ENCODE results near the gene TMUB1.

Gene TMUB1

DNA sequence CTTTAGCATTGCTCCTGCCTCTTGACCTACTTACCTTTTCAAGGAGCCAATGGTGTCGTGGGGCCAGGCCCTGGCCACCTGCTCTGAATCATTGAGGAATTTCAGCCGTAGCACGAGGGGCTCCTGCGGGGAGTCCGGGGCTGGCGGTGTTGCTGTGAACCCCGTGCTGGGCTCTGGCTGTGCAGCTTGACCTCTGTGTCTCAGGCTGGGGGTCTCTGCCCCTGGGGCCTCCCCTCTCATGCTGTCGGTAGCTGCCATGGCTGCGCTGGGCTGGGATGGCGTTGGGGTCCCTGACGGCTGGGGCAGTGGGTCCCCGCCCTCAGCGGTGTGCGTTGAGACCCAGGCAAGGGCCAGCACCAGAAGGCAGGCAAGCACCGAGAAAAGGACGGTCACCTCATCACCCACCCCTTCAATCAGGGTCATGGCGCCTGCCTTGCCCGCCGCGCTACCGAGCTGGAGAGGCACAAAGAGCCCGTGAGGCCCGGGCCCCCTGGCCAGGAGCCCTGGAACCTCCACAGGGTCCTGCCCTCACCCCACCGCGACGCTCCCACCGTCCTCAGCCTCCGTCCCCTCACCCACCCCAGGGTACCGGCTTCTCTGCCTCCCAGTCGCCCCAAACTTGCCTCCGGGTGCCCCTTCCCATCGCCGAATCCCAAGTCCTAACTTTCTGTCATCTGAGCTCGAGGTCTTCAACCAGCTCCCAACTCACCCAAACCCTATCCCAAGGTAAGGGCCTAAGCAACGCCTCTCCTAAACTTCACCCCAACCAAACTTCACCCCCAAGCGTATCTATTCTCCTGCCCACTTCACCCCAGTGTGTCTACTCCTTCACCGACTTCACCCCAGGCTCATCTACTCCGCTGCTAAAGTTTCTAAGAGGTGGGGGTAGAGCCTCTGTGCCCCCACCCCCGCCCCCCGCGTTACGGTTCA lies 887 bp downstream of the TMUB1 start:
- FAIRE-seq: no peak

DNA sequence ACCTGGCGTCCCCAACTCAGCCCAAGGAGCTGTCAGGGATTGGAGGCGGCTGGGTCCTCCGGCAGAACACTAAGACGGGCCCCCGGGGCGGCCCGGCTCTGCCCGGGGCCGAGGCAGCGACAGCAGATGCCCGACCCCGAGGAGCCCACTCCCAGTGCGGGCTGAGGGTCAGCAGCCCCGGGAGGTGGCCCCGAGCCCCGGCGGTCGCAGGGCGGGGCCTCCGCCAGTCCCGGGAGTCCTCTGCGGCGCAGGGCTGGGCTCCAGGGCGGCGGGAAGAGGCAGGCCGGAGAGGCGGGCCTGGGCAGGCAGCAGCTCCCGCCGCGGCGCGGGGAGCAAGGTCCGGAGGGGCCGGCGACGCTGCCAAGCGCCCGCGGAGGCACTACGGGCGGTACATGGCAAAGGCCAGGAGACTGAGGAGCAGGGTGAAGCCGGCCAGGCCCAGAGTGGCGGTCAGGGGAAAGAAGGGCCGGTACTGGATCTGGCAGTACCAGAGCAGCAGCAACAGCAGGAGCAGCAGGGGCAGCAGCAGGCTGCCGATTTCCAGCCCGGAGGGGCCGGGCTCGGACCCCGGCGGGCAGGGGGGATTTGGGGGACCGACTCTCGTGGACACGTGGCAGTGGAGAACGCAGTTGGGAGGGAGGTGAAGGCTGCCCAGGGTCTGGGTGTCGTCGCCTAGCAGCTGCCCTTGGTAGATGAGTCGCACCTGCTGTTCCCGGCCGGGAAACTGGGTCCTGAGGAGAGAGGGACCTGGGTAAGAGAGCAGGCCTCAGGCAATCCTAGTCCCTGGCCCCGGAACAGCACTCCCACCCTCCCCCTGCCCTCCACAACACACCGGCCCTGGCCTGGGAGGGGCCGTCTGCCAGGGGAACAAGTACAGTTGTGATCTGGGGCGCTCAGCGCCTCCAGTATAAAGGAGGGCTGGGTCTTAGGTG lies 1.9 kb downstream of the TMUB1 start:
- FAIRE-seq: no peak

DNA sequence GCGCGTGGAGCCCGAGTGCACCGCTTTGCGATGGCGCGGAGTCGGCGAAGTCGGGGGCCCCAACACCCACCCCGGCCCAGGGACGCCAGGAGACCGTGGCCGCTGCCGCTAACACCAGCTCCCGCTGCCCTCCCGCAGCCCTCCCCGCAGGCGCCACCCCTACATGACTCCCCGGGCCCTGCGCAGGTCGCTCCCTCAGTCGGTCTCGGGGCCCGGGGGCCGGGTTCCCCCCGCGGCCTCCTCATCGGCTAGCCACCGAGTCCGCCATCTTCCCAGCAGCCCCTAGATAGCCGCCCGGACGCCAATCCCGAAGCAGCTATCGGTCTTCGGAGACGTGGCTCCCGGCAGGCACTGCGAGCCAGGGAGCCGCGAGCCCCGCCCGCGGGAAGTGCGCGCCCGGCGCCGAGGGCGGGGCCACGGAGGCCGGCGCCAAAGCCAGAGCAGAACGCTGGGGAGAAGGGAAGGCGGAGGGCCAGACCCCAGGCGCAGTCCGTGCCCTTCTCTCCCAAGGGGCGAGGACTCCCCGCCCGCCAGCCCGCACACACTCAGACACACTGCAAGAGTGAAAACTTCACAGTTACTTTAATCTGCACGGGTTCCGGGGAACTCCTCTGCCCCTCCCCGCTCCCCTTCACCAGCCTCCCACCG lies 2.6 kb downstream of the TMUB1 start, which contains the start of gene FASTK:
TSS of gene FASTK (minus strand) at position 288 of the 648 bp plus-strand sequence. CDS start at position 245, 43 bp downstream.
- FAIRE-seq: no peak

DNA sequence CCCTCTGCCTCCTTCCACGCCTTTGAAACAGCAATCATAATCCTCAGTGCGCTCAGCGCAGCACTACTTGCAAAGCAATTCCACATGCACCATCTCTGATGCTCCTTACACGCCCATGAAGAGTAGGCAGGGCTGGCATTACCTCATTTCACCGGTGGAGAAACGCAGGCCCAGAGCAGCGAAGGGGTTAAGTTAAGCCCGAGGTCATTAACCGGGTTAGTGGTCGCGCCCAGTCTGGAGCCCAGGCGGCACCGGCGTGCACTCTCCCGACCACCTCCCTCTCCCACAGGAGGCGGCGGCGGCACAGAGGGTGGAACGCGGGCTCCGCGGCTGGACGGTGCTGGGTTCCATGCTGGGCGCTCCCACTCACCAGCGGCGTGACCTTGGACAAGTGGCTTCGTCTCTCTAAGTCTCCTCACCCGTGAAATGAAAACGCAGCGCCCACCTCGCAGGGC lies 3.2 kb downstream of the TMUB1 start:
- FAIRE-seq: no peak

DNA sequence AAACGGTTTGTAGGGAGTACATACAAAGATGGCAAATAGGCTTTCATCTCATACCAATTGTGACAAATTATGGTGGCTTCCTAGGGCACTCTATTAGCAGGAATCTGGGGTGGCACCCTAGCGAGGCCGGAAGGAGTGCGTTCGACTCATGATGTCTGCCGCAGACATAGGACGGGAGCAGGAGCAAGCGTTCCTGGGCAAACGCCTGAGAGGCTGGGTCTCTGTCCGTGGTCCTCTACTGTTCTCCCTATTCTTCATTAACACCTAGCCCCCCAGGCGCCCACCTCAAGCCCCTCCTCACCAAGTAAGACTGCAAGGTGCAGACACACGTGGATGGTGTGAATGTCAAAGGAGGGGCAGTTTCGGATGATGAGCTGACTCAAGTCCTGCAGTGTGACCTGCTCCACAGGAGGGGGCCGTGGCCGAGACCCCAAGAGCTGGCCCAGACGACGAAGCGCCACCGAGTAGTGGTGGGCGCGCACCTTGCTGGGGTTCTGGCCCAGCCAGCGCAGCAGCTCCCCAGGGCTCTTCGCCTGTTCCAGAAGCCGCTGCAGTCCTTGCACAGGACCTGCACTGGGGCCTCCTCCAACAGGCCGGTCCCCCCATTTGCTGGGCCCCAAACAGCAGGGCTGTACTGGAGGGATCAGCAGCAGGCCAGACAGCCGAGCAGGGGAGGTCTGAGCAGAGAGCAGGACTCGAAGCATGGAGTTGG lies 3.9 kb downstream of the TMUB1 start:
- FAIRE-seq: no peak

DNA sequence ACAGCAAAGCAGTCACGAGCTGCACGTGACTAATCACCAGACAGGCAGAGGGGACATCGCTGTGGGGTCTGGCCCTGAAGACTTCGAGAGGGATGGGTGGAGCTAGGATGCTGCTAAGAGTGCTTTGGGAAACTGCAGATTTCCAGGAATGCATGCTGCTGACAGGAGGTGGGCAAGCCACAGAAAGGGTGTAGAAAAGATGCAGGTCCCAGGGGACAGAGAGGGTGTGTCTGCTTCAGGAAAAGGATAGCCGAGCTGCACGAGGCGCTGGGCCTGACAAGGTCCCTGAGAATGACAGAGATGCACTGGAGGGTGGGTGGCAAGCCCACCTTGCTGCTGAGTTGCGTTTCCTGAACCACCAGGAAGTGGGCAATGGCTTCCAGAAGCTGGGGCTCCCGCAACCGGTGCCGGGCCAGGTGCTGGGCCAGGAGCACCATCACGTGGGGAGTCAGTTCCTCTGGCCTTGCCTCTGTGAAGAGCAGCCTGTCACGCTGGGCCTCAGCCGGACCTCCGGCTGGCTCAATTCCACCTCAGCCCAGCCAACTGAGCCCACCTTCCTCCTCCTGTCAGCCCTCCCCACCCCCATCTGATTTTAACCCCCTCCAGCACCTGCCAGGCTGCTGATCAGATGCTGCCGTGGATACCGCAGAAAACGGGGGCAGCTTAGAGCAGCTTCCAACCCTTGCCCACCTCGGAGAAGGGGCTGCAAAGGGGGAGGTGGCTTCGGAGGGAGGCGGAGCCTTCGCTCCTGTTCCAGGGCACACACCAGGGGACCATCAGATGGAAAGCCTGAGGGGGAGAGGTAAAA lies 4.9 kb downstream of the TMUB1 start:
- no peak for FAIRE-seq

DNA sequence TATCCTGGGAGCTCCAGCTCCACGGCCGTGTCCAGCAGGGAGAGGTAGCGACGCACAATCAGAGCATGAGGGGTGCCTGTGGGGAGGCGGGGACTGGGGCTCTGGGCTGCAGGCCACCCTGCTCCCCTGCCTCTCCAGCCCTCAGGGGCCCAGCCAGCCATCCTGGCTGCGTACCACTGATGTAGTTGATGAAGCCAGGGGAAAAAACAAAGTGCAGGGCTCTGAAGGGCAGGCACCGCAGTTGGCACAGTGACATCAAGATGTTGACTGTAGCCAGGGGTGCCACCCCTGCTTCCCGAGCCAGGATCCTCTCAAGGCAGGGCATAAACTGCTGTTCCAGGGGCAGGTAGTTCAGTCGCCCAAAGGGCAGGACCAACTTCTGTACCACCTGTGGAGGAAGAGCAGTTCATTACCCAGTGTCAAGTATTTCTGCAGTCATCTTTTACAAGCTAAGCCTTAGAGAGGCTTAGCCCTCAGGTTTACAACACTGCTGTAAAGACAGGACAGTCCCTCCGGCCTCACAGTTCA lies 5.5 kb downstream of the TMUB1 start:
- no peak for FAIRE-seq

DNA sequence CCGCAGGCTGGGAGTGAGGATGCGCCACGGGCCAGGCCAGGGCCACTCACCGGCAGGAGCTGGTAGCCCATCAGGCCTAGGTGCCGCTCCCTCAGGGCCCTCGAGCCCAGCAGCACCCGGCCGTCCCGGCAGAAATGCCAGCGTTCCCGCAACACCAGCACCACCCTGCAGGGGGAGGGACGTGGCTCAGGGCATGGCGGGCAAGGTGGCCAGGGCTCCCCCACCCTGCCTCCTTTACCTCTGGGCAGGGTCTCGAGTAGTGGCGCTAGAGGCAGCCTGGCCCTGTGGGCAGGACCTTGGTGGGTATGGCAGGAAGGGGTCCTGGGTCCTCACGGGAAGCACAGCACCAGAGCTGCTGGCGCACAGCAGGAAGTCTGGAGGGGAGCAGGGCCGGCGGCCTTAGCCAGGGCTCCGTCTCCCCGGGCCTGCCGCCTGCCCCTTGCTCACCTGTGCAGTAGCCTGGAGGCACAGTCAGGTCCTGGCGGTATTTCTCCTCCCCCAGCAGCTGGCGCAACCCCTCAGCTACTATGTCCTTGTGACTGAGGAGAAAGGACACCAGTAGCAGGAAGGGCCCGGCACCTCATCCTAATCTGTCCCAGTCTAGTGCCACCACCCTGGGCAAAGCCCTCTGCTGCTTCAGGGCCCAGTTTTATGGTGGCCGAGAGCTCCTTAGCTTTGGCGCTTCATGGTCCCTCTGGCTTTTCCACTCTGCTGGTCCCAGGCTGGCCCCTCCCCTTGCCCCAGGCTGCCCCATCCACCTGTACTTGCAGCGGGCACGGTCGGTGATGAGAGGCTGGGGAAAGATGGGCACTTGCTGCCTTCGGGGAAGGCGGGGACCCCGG lies 6.2 kb downstream of the TMUB1 start:
- FAIRE-seq: no peak

DNA sequence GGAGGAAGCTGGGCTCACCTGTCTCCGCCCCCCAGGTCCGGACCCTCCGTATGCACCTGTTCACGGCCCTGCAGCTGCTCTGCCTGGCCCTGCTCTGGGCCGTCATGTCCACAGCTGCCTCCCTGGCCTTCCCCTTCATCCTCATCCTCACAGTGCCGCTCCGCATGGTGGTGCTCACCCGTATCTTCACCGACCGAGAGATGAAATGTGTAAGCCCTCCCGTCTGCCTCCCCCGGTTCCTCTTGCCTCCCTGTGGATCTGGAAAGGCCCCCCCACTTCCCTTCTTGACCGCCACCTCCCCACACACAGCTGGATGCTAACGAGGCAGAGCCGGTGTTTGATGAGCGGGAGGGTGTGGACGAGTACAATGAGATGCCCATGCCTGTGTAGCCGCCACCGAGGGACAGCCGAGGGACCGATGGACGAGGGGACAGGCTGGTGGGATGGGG lies 7.3 kb downstream of the TMUB1 start:
- FAIRE-seq: no peak

DNA sequence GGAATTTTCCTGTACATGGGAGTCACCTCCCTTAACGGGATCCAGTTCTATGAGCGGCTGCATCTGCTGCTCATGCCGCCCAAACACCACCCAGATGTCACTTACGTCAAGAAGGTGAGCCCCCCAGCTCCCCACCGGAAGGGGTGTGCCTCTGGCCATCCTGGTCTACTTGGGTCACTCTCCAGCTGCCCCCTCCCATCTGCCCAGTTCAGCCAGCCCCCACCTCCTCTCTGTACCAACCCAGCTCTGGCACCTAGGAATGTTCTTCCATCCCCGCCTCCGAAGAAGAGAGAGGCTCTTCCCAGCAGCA lies 7.7 kb downstream of the TMUB1 start:
- FAIRE-seq: no peak

DNA sequence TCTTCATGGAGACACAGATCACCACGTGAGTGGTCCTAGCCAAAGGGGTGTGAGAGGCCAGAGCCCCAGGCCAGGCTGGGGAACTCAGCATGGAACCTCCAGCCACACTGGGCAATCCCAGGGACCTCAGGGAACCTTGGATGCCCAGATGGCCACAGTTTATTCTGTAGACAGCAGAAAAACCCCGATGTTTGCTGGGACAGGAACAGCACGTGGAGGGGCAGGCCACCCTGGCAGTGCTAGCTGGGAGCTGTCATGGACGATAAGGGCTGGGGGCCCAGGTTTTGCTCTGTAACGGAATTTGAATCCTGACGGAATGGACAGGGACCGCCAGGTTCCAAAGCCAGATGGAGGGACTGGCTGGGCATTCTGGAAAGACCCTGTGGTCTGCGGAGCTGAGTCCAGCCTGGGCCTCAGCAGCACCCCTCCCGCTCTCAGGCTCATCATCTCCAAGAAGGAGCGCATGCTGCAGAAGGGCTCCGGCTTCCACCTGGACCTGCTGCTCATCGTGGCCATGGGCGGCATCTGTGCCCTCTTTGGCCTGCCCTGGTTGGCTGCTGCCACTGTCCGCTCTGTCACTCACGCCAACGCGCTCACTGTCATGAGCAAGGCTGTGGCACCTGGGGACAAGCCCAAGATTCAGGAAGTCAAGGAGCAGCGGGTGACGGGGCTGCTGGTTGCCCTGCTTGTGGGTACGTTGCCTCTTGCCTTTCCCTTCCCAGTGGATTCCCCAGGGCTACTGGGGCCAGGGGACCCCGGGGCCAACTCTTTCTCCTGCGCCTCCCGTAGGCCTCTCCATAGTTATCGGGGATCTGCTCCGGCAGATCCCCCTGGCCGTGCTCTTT lies 8.3 kb downstream of the TMUB1 start:
- no peak for FAIRE-seq

DNA sequence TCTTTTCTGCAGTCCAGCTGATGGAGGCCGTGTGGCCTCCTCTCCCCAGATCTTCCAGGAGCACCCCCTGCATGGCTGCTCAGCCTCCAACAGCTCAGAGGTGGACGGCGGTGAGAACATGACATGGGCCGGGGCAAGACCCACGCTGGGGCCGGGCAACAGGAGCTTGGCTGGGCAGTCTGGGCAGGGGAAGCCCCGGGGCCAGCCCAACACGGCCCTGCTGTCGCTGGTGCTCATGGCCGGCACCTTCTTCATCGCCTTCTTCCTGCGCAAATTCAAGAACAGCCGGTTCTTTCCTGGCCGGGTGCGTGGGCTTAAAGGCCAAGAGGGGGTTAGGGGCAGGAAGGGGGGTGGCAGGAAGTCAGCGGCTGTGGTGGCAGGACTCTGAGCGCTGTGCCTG lies 9.3 kb downstream of the TMUB1 start:
- FAIRE-seq: no peak

DNA sequence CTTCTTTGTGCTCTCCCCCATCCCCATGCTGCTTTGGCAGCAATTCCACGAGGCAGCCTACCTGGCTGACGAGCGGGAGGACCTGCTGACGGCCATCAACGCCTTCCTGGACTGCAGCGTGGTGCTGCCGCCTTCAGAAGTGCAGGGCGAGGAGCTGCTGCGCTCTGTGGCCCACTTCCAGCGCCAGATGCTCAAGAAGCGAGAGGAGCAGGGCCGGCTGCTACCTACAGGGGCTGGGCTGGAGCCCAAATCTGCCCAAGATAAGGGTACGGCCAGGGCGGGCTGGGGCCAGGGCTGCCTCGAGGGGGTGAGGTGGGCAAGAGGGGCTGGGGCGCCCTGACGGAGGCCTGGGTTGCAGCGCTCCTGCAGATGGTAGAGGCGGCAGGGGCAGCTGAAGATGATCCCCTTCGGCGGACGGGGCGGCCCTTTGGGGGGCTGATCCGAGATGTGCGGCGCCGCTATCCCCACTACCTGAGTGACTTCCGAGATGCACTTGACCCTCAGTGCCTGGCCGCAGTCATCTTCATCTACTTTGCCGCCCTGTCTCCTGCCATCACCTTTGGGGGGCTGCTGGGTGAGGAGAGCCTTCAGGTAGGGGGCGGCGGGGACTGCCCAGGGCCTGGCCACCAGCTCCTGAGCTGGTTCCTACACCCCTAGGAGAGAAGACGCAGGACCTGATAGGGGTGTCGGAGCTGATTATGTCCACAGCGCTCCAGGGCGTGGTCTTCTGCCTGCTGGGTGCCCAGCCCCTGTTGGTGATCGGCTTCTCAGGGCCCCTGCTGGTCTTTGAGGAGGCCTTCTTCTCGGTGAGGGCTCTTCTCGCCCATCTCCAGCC lies 12.0 kb downstream of the TMUB1 start:
- no peak for FAIRE-seq

DNA sequence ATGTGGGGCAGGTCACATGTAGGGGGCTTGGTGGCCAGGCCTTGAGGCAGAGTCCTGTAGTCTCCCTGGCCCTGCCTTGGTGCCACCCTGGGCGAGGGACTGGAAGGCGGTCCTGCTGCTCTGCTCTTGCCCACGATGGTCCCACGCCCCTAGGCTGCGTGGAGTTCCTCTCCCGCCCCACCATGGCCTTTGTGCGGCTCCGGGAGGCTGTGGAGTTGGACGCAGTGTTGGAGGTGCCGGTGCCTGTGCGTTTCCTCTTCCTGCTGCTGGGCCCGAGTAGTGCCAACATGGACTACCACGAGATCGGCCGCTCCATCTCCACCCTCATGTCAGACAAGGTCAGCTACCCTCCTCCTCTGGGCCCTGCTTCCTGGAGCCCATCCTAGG lies 12.7 kb downstream of the TMUB1 start:
- FAIRE-seq: no peak

DNA sequence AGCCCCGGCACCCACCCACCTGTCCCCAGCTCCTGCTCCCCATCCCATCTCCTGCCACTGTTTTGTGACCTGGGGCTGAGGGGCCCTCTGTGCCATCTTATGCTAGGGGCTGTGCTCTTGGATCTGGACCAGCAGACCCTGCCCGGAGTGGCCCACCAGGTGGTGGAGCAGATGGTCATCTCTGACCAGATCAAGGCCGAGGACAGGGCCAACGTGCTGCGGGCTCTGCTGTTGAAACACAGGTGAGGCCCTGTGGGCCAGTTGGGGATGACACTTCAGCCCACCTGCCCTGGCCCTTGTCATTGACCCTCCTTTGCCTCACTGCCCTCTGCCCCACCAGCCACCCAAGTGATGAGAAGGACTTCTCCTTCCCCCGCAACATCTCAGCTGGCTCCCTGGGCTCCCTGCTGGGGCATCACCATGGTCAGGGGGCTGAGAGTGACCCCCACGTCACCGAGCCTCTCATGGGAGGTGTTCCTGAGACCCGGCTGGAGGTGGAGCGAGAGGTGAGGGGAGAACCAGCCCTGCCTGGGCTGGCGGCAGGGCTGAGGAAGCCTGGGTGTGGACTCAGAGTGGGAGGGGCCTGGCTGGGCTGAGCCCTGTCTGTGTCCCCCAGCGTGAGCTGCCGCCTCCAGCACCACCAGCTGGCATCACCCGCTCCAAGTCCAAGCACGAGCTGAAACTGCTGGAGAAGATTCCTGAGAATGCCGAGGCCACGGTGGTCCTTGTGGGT lies 13.3 kb downstream of the TMUB1 start:
- FAIRE-seq: no peak

DNA sequence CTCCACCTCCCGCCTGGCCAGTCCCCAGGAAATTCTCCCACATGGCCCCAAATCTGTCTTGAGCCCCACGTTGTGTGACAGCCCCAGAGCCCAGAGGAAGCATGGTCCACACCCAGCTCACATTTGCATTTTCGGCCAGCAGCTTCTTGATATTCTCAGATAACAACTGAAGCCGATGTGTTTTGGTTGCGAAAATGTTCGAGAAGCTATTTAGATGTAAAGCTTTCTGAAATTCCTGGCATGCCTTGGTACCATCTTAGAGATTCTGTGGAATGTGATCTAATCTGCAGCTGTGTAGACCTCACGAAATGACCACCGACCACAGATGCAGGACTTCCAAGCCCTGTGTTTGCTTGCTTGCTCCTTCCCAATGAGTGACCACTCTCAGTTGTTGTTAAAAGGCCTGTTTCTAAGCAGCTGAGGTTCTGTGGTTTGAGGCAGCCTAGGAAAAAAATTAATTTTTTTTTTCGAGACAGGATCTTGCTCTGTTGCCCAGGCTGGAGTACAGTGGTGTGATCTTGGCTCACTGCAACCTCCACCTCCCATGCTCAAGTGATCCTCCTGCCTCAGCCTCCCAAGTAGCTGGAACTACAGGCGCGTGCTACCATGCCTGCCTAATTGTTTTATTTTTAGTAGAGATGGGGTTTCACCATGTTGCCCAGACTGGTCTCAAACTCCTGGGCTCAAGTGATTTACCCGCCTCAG lies 15.1 kb downstream of the TMUB1 start:
- FAIRE-seq: no peak

Data from A204.1 (cell line).